GM12865 (cell line): ENCODE results near the gene FAM111A.

Experiments used
- DNase-seq: peaks from one replicate; pipeline ENCODE4 v3.0.0; 2010; ENCODE audit warnings: low read depth
- H3K4me3 ChIP-seq: 2 replicates; pipeline ENCODE4 v1.5.1; 2011; ENCODE audit warnings: mild to moderate bottlenecking, low read depth, low read length, control low read depth
- CTCF ChIP-seq: IDR thresholded peaks from 2 replicates; pipeline ENCODE4 v1.5.1; 2011; ENCODE audit warnings: low read length, control low read depth, low read depth, inconsistent platforms; ENCODE audit not compliant: insufficient read depth; ENCODE audit errors: missing control alignments

The FAM111A gene

GRCh38 chr11:59184691-59185339 is 42.2 kb downstream of the FAM111A start:
- TF ChIP-seq CTCF: no peak
- H3K4me3 ChIP-seq: no peak overlapping the region
- no peak for DNase-seq

GRCh38 chr11:59185386-59185945 is 42.8 kb downstream of the FAM111A start:
- no peak overlapping the region for H3K4me3 ChIP-seq
- no peak for DNase-seq
- no peak for TF ChIP-seq CTCF

- TF ChIP-seq CTCF: peak; percentile 84
- no peak overlapping the region for H3K4me3 ChIP-seq
- peak; percentile 72 for DNase-seq
Observed at GRCh38 chr11:59186130-59186594, 43.5 kb downstream of the FAM111A start.

- TF ChIP-seq CTCF: no peak
- no peak overlapping the region for H3K4me3 ChIP-seq
- no peak for DNase-seq
Observed at GRCh38 chr11:59187035-59187434, 44.4 kb downstream of the FAM111A start.

- H3K4me3 ChIP-seq: no peak overlapping the region
- TF ChIP-seq CTCF: no peak
- no peak for DNase-seq
Observed at GRCh38 chr11:59187587-59187986, 44.9 kb downstream of the FAM111A start.

- no peak overlapping the region for H3K4me3 ChIP-seq
- TF ChIP-seq CTCF: no peak
- no peak for DNase-seq
Observed at GRCh38 chr11:59188954-59189353, 46.3 kb downstream of the FAM111A start.

GRCh38 chr11:59189986-59190385 is 47.3 kb downstream of the FAM111A start:
- DNase-seq: no peak
- TF ChIP-seq CTCF: no peak
- no peak overlapping the region for H3K4me3 ChIP-seq
